Endodermal cell (in vitro differentiated cells): ENCODE measurements around the gene MOB3B. TPM values are rescaled to one million over a fixed set of nuclear protein-coding genes. Genes with fewer than 3 reads are reported as not detected.
A peak's percentile ranks its signal among the peaks of the same experiment; 100 is the strongest.

Experiments
- DNase-seq: peaks from one replicate; pipeline ENCODE4 v3.0.0-alpha.2; 2017
- H3K27ac ChIP-seq: 2 replicates; pipeline ENCODE4 v1.5.1; 2013; ENCODE audit warnings: mild to moderate bottlenecking, low read depth, low read length, moderate library complexity
- H3K27me3 ChIP-seq: 2 replicates; pipeline ENCODE4 v1.6.1; 2013; ENCODE audit warnings: mild to moderate bottlenecking, low read length, moderate library complexity; ENCODE audit not compliant: insufficient read depth, control insufficient read depth, poor library complexity, severe bottlenecking
- H3K36me3 ChIP-seq: 2 replicates; pipeline ENCODE4 v1.7.0; 2013; ENCODE audit warnings: mild to moderate bottlenecking, low read length, moderate library complexity; ENCODE audit not compliant: control insufficient read depth, insufficient read depth
- H3K4me1 ChIP-seq: one replicate; pipeline ENCODE4 v1.7.0; 2013; ENCODE audit warnings: low read length; ENCODE audit not compliant: control insufficient read depth, insufficient read depth
- H3K4me3 ChIP-seq: 2 replicates; pipeline ENCODE4 v1.5.1; 2013; ENCODE audit warnings: mild to moderate bottlenecking, low read length, moderate library complexity
- H3K9ac ChIP-seq: 2 replicates; pipeline ENCODE4 v1.6.1; 2013; ENCODE audit warnings: mild to moderate bottlenecking, low read length, moderate library complexity; ENCODE audit not compliant: poor library complexity, severe bottlenecking; ENCODE audit errors: extremely low read depth
- H3K9me3 ChIP-seq: 2 replicates; pipeline ENCODE4 v1.6.1; 2013; ENCODE audit warnings: mild to moderate bottlenecking, low read length, moderate library complexity; ENCODE audit not compliant: control insufficient read depth
- H3K27ac Mint-ChIP-seq: 2 replicates; pipeline ENCODE4 v1.8.0; 2020; ENCODE audit warnings: mixed read lengths
- H3K27me3 Mint-ChIP-seq: 2 replicates; pipeline ENCODE4 v1.8.0; 2021; ENCODE audit warnings: mild to moderate bottlenecking, mixed read lengths; ENCODE audit not compliant: insufficient read depth
- H3K36me3 Mint-ChIP-seq: 2 replicates; pipeline ENCODE4 v1.8.0; 2020; ENCODE audit warnings: low read depth, mixed read lengths
- H3K4me1 Mint-ChIP-seq: 2 replicates; pipeline ENCODE4 v1.8.0; 2020; ENCODE audit warnings: mixed read lengths
- H3K4me3 Mint-ChIP-seq: 2 replicates; pipeline ENCODE4 v1.8.0; 2020; ENCODE audit warnings: mild to moderate bottlenecking, moderate library complexity, mixed read lengths
- H3K9me3 Mint-ChIP-seq: 2 replicates; pipeline ENCODE4 v1.8.0; 2020; ENCODE audit warnings: mild to moderate bottlenecking, mixed read lengths
- CTCF ChIP-seq: fragments of 200-600 bp; sonication (generic); conservative IDR thresholded peaks from 2 replicates; pipeline ENCODE4 v1.5.0; 2021; ENCODE audit warnings: antibody characterized with exemption, mild to moderate bottlenecking
- WGBS, 2 experiments: methylation state at CpG; one replicate each; pipeline versions ENCODE4 v1.1.5 to v1.1.7; 2013; ENCODE audit warnings: missing lambda C conversion rate in 2 of 2, mixed read lengths in 1 of 2; ENCODE audit not compliant: insufficient coverage in 1 of 2, insufficient read length in 1 of 2; 5-methylcytosine and 5-hydroxymethylcytosine counted together
- total RNA-seq, 2 donors: library from RNA; stranded (reverse); fragmentation: NEBNext Ultra II Directional in 1 of 2; extraction: Animal tissue kit (Norgen Biotek cat#: 25700) in 1 of 2; gene quantifications; 2 replicates in 1 of 2; 3 replicates in 1 of 2; pipeline ENCODE4 v1.2.1, GENCODE V29; 2021

Gene MOB3B
- total RNA-seq, 2 donors from 2014 or later: 5.6 to 6.2 TPM

- TF ChIP-seq CTCF: no peak
- H3K9me3 Mint-ChIP-seq: no peaks in the 10 kb centered on the region
- no peak overlapping the region for H3K9ac ChIP-seq
- no peak overlapping the region for H3K4me3 ChIP-seq
- no peaks in the 10 kb centered on the region for H3K9me3 ChIP-seq
- no peak overlapping the region for H3K4me3 Mint-ChIP-seq
- H3K36me3 ChIP-seq: no peaks in the 10 kb centered on the region
- no peak overlapping the region for H3K27ac ChIP-seq
- peaks cover 61% of the 10 kb centered on the region for H3K27me3 Mint-ChIP-seq
- H3K27ac Mint-ChIP-seq: no peak overlapping the region
- peaks cover 55% of the 10 kb centered on the region for H3K27me3 ChIP-seq
- H3K36me3 Mint-ChIP-seq: no peaks in the 10 kb centered on the region
- DNase-seq: no peak
- peaks cover 8% of the 10 kb centered on the region for H3K4me1 ChIP-seq
- peaks cover 31% of the 10 kb centered on the region for H3K4me1 Mint-ChIP-seq
Measured at GRCh38 chr9:27358007-27358406, 171.6 kb downstream of the MOB3B start.

- Histone ChIP-seq H3K36me3 (no peaks in the 10 kb centered on the region), H3K27me3 (peaks cover 61% of the 10 kb centered on the region), H3K4me3 (no peak overlapping the region), H3K4me1 (peaks cover 8% of the 10 kb centered on the region), H3K9me3 (no peaks in the 10 kb centered on the region), H3K27ac (no peak overlapping the region), H3K9ac (no peak overlapping the region)
- Mint-ChIP-seq H3K36me3 (no peaks in the 10 kb centered on the region), H3K27ac (no peak overlapping the region), H3K4me1 (peaks cover 35% of the 10 kb centered on the region), H3K4me3 (no peak overlapping the region), H3K27me3 (peaks cover 63% of the 10 kb centered on the region), H3K9me3 (no peaks in the 10 kb centered on the region)
- no peak for DNase-seq
- TF ChIP-seq CTCF: no peak
- WGBS, 2 experiments: 91 to 100% methylated on average over 2 of the region's 2 CpGs
Measured at GRCh38 chr9:27356446-27356845, 173.2 kb downstream of the MOB3B start.

- no peak for TF ChIP-seq CTCF
- no peak overlapping the region for H3K27ac Mint-ChIP-seq
- no peaks in the 10 kb centered on the region for H3K9me3 ChIP-seq
- peaks cover 66% of the 10 kb centered on the region for H3K27me3 Mint-ChIP-seq
- no peaks in the 10 kb centered on the region for H3K9me3 Mint-ChIP-seq
- H3K4me1 ChIP-seq: peaks cover 8% of the 10 kb centered on the region
- DNase-seq: peak; percentile 24
- H3K27ac ChIP-seq: no peak overlapping the region
- H3K9ac ChIP-seq: no peak overlapping the region
- no peak overlapping the region for H3K4me3 Mint-ChIP-seq
- H3K27me3 ChIP-seq: peaks cover 73% of the 10 kb centered on the region
- H3K36me3 ChIP-seq: no peaks in the 10 kb centered on the region
- WGBS, 2 experiments: 90 to 93% methylated on average over 3 of the region's 3 CpGs
- H3K4me1 Mint-ChIP-seq: peaks cover 29% of the 10 kb centered on the region
- no peak overlapping the region for H3K4me3 ChIP-seq
- no peaks in the 10 kb centered on the region for H3K36me3 Mint-ChIP-seq
Measured at GRCh38 chr9:27355166-27355565, 174.4 kb downstream of the MOB3B start.
